MG63 (cell line): ENCODE results near the gene BMP7. TPM values are rescaled to one million over a fixed set of nuclear protein-coding genes. Genes with fewer than 3 reads are reported as not detected.

ENCODE experiments used
- DNase-seq: peaks from one replicate; pipeline ENCODE4 v3.0.0-alpha.2; 2020
- H3K27me3 ChIP-seq: fragments of 250-450 bp; sonication (Bioruptor Pico); 2 replicates; pipeline ENCODE4 v1.5.1; 2020; ENCODE audit warnings: mild to moderate bottlenecking, moderate library complexity
- H3K36me3 ChIP-seq: fragments of 250-450 bp; sonication (Bioruptor Pico); 2 replicates; pipeline ENCODE4 v1.5.1; 2020; ENCODE audit warnings: mild to moderate bottlenecking, moderate library complexity
- H3K4me3 ChIP-seq: fragments of 250-450 bp; sonication (Bioruptor Pico); 2 replicates; pipeline ENCODE4 v1.5.1; 2020; ENCODE audit warnings: mild to moderate bottlenecking, moderate library complexity
- H3K9me3 ChIP-seq: fragments of 250-450 bp; sonication (Bioruptor Pico); 2 replicates; pipeline ENCODE4 v1.5.1; 2020; ENCODE audit warnings: mild to moderate bottlenecking, moderate library complexity
- total RNA-seq: library from RNA; depleted of rRNA; stranded (reverse); fragments of >200 nt; shearing (Covaris generic); gene quantifications from 2 replicates; pipeline ENCODE4 v1.2.3, GENCODE V29; 2014; ENCODE audit warnings: low replicate concordance

The BMP7 gene
- total RNA-seq, 1 experiment from 2014 or later = 10.7 TPM

GRCh38 chr20:57153238-57153905 is 113.1 kb downstream of the BMP7 start:
- Histone ChIP-seq H3K4me3 (no peak overlapping the region), H3K36me3 (no peaks in the 10 kb centered on the region), H3K27me3 (no peaks in the 10 kb centered on the region), H3K9me3 (peaks cover 3% of the 10 kb centered on the region; the same call in 1 of the 2 replicates)
- DNase-seq = no peak

DNA sequence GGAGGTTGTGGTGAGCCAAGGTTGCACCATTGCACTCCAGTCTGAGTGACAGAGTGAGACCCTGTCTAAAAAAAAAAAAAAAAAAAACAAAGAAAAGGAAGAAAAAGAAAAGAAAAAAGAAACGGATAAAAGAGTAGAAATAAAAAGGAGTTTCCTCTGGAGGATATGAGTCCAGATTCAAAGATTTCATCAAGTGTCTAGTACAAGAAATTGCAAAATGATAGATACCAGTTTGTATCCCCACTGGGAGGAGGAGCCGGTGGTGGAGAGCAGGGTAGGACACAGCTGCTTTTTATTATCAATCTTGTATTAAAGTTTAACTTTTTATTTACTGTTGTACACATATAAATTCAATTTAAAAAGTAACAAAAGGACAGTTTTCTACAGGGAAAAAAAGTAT is 113.9 kb downstream of the BMP7 start:
- DNase-seq = no peak
- H3K36me3 ChIP-seq = no peaks in the 10 kb centered on the region
- H3K27me3 ChIP-seq = no peaks in the 10 kb centered on the region
- no peak overlapping the region for H3K4me3 ChIP-seq
- peaks cover 3% of the 10 kb centered on the region; the same call in 1 of the 2 replicates for H3K9me3 ChIP-seq

GRCh38 chr20:57150559-57150958 is 115.9 kb downstream of the BMP7 start:
- Histone ChIP-seq H3K27me3 (no peaks in the 10 kb centered on the region), H3K36me3 (no peaks in the 10 kb centered on the region), H3K4me3 (no peak overlapping the region), H3K9me3 (peaks cover 3% of the 10 kb centered on the region; the same call in 1 of the 2 replicates)
- DNase-seq = no peak

DNA sequence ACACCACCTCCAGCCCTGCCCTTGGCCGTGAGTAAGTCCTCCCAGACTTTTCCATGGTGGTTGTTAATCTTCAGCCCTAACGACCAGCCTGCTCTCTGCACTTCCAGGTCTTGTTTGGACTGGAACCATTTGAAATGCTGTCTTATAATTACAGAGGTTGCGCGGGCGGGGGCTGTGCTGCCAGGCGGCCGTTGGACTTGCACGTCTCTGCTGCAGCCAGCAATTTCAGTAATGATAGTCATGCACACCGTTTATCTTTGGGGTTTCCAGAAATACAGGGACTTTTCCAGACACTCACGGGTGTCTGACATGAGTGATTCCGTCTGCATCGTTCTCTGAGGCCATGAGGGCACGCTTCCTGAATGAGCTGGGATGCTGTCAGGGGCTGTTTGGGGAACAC is 118.2 kb downstream of the BMP7 start:
- no peak for DNase-seq
- H3K4me3 ChIP-seq = no peak overlapping the region
- H3K36me3 ChIP-seq = no peaks in the 10 kb centered on the region
- H3K27me3 ChIP-seq = no peaks in the 10 kb centered on the region
- peaks cover 3% of the 10 kb centered on the region; the same call in 1 of the 2 replicates for H3K9me3 ChIP-seq

GRCh38 chr20:57147185-57147584 is 119.3 kb downstream of the BMP7 start:
- DNase-seq = no peak
- no peaks in the 10 kb centered on the region for H3K27me3 ChIP-seq
- H3K36me3 ChIP-seq = no peaks in the 10 kb centered on the region
- H3K9me3 ChIP-seq = peaks cover 3% of the 10 kb centered on the region; the same call in 1 of the 2 replicates
- H3K4me3 ChIP-seq = no peak overlapping the region

DNA sequence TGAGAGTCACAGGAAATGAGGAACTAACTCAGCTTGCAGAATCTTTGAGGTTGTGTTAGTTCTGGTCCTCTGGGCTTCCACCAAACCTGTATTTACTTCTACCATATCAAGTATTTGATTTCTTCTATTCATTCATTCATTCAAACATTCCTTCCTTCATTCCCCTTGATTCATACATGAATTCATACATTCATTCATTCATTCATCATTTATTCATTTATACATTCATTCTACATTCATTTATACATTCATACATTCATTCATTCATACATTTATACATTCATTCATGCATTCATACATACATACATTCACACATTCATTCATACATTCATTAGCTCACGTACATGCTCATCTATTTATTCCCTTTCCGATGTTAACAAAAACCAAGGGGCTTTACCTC is 120.3 kb downstream of the BMP7 start:
- DNase-seq = no peak
- Histone ChIP-seq H3K4me3 (no peak overlapping the region), H3K9me3 (no peaks in the 10 kb centered on the region; the same call in 1 of the 2 replicates), H3K36me3 (no peaks in the 10 kb centered on the region), H3K27me3 (no peaks in the 10 kb centered on the region)

GRCh38 chr20:57145089-57145631 is 121.3 kb downstream of the BMP7 start:
- no peaks in the 10 kb centered on the region for H3K27me3 ChIP-seq
- H3K9me3 ChIP-seq = no peaks in the 10 kb centered on the region
- H3K36me3 ChIP-seq = no peaks in the 10 kb centered on the region
- no peak overlapping the region for H3K4me3 ChIP-seq
- DNase-seq = no peak

DNA sequence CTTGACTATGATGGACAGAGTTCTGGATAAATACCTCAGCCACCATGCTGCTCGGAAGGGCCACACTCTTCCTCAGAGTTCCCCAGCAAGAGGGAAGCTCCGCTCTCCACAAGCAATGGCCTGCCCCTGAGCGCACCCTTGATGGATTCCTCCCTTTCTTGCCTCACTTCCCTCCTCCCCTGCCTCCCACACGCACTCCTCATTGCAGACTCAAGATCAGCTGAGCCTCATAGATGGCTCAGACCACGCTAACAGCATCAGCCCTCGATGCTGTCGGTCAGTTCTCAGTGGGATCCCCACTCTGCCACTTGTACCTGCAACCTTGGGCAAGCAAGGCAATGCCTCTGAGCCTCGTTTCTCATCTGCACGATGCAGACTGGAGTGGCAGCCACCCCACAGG is 123.3 kb downstream of the BMP7 start:
- H3K9me3 ChIP-seq = no peaks in the 10 kb centered on the region
- H3K27me3 ChIP-seq = no peaks in the 10 kb centered on the region
- H3K4me3 ChIP-seq = no peak overlapping the region
- no peaks in the 10 kb centered on the region for H3K36me3 ChIP-seq
- no peak for DNase-seq

DNA sequence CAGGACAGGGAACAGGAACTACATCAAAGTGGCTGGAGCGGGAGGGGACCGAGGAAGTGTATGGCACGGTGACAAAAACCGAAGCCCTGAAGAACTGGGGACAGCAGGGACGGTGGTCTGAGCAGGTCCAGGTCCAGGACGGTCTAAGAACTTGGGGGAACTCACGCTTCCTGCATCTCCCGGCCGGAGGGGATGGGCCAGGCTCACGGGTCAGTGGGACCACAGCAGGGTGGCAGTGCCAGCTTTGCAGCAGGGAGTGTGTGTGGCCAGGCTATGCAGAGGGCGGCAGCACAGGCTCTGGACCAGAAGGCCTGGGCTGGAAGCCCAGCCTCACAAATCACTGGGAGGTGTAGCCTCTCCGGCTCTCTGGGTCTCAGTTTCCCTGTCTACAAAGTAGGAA is 123.8 kb downstream of the BMP7 start:
- DNase-seq = no peak
- H3K9me3 ChIP-seq = no peaks in the 10 kb centered on the region
- H3K27me3 ChIP-seq = no peaks in the 10 kb centered on the region
- no peak overlapping the region for H3K4me3 ChIP-seq
- no peaks in the 10 kb centered on the region for H3K36me3 ChIP-seq

DNA sequence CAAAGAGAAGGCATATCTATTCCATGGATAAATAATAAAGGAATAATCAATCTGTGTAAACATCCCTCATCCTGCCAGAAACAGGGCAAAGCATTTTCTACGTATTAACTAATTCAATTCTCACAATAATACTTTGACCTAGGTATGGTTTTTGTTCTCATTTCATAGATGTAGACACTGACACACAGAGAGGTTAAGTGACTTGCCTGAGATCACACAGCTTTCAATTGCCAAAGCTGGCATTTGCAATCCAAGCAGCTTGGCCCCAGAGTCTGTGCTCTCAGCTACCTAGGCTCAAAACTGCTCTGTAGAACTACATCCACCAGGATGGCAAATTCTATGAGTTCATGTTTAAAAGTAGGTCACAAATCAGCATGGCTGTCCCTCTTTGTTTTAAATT is 124.9 kb downstream of the BMP7 start:
- H3K36me3 ChIP-seq = no peaks in the 10 kb centered on the region
- no peaks in the 10 kb centered on the region for H3K9me3 ChIP-seq
- H3K27me3 ChIP-seq = no peaks in the 10 kb centered on the region
- H3K4me3 ChIP-seq = no peak overlapping the region
- DNase-seq = no peak

GRCh38 chr20:57140416-57140965 is 126.0 kb downstream of the BMP7 start:
- DNase-seq = no peak
- H3K9me3 ChIP-seq = no peaks in the 10 kb centered on the region
- no peak overlapping the region for H3K4me3 ChIP-seq
- H3K36me3 ChIP-seq = no peaks in the 10 kb centered on the region
- no peaks in the 10 kb centered on the region for H3K27me3 ChIP-seq

GRCh38 chr20:57139342-57140093 is 126.9 kb downstream of the BMP7 start:
- no peaks in the 10 kb centered on the region for H3K9me3 ChIP-seq
- no peak for DNase-seq
- no peaks in the 10 kb centered on the region for H3K36me3 ChIP-seq
- H3K4me3 ChIP-seq = no peak overlapping the region
- H3K27me3 ChIP-seq = no peaks in the 10 kb centered on the region

GRCh38 chr20:57138198-57138995 is 128.0 kb downstream of the BMP7 start:
- Histone ChIP-seq H3K27me3 (no peaks in the 10 kb centered on the region), H3K4me3 (no peak overlapping the region), H3K9me3 (no peaks in the 10 kb centered on the region), H3K36me3 (no peaks in the 10 kb centered on the region)
- DNase-seq = no peak

DNA sequence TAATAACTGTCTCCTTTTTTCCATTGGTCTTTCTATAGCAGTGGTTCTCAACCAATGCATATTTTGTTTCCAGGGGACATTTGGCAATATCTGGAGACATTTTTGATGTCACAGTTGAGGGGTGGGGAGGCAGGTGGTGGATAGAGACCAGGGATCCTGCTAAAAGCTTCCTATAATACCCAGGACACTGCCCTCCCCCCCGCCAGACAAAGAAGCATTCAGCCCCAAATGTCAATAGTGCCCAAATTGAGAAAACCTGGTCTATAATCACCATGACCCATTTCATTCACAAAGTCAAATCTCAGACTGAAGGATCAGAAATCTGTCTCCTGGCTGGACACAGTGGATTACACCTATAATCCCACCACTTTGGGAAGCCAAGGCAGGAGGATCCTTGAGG is 128.8 kb downstream of the BMP7 start:
- Histone ChIP-seq H3K9me3 (no peaks in the 10 kb centered on the region), H3K36me3 (no peaks in the 10 kb centered on the region), H3K27me3 (no peaks in the 10 kb centered on the region), H3K4me3 (no peak overlapping the region)
- no peak for DNase-seq

DNA sequence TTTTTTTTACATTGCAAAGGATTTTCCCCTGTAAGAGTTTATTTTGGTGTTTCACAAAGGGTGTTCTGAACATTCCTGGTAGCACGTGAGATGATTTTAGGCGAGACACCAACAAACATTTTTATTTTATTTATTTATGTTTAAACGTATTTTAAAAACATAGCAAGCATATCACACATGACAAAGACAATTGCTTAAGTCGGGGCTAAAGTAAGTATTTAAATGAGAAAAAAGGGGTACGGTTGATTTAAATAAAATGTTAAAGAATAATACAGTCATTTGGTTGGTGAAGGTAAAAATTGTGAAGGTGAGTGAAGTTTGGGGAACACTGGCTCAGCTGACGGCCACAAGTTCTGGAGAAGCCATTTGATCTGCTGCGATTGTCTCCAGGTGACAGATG is 129.7 kb downstream of the BMP7 start:
- no peaks in the 10 kb centered on the region for H3K27me3 ChIP-seq
- no peaks in the 10 kb centered on the region for H3K36me3 ChIP-seq
- H3K9me3 ChIP-seq = no peaks in the 10 kb centered on the region
- no peak overlapping the region for H3K4me3 ChIP-seq
- DNase-seq = no peak

GRCh38 chr20:57135875-57136274 is 130.6 kb downstream of the BMP7 start:
- no peaks in the 10 kb centered on the region for H3K27me3 ChIP-seq
- DNase-seq = no peak
- H3K4me3 ChIP-seq = no peak overlapping the region
- no peaks in the 10 kb centered on the region for H3K36me3 ChIP-seq
- no peaks in the 10 kb centered on the region for H3K9me3 ChIP-seq

GRCh38 chr20:57134804-57135203 is 131.6 kb downstream of the BMP7 start:
- no peaks in the 10 kb centered on the region for H3K27me3 ChIP-seq
- no peak for DNase-seq

More at GRCh38 chr20:57134804-57135203, 131.6 kb downstream of the BMP7 start:
- Histone ChIP-seq H3K4me3 (no peak overlapping the region), H3K36me3 (no peaks in the 10 kb centered on the region), H3K9me3 (no peaks in the 10 kb centered on the region)
